Activated T-helper 17 cell treated with anti-CD3 and anti-CD28 coated beads, Interleukin-2, amount 50 U/mL, for 72 hours (primary cell): ENCODE measurements around the gene MTX2. TPM values are rescaled to one million over a fixed set of nuclear protein-coding genes. Genes with fewer than 3 reads are reported as not detected.

Experiments used
- ATAC-seq: fragments of 150-1000 bp; cut with Tn5 transposase; replicated peaks from 2 replicates; pipeline ENCODE4 v1.10.0; 2021; ENCODE audit warnings: mild to moderate bottlenecking, moderate library complexity
- H3K27ac Mint-ChIP-seq: one replicate; pipeline ENCODE4 v1.8.0; 2022; ENCODE audit warnings: mixed read lengths
- H3K27me3 Mint-ChIP-seq: one replicate; pipeline ENCODE4 v1.8.0; 2022; ENCODE audit warnings: mixed read lengths
- H3K36me3 Mint-ChIP-seq: one replicate; pipeline ENCODE4 v1.8.0; 2022; ENCODE audit warnings: low read depth, mild to moderate bottlenecking, mixed read lengths
- H3K4me1 Mint-ChIP-seq: one replicate; pipeline ENCODE4 v1.8.0; 2022; ENCODE audit warnings: mixed read lengths
- H3K4me3 Mint-ChIP-seq: one replicate; pipeline ENCODE4 v1.8.0; 2022; ENCODE audit warnings: mild to moderate bottlenecking, mixed read lengths
- H3K9me3 Mint-ChIP-seq: one replicate; pipeline ENCODE4 v1.8.0; 2022; ENCODE audit warnings: mixed read lengths
- total RNA-seq, 2 donors: library from RNA; stranded (reverse); gene quantifications; one replicate each; pipeline ENCODE4 v1.2.3, GENCODE V29; 2022

MTX2 gene
- total RNA-seq, 2 donors from 2014 or later = 21.4 to 22.0 TPM

DNA sequence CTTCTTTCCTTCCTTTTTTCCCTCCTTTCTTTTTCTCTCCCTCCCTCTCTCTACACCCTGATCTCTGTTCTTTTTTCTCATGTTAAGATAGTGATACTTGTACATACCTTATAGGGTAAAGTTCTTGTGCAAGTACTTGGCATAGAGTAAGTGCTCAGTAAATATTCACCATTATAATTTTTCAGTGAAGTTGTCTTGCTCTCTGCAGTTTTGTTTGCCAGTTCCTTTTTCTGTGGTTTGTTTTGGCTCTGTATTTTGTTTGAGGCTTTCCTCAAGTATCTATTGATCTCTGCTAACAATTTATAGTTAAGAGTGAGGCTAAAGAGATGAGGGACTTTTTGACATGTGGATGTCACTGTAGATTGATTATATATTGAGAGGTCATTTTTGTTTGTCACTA is 48.0 kb downstream of the MTX2 start:
- H3K27me3 Mint-ChIP-seq = no peaks in the 10 kb centered on the region
- H3K9me3 Mint-ChIP-seq = no peaks in the 10 kb centered on the region
- no peaks in the 10 kb centered on the region for H3K4me1 Mint-ChIP-seq
- no peak overlapping the region for H3K27ac Mint-ChIP-seq
- H3K36me3 Mint-ChIP-seq = peaks cover 19% of the 10 kb centered on the region
- H3K4me3 Mint-ChIP-seq = no peak overlapping the region
- no peak for ATAC-seq

DNA sequence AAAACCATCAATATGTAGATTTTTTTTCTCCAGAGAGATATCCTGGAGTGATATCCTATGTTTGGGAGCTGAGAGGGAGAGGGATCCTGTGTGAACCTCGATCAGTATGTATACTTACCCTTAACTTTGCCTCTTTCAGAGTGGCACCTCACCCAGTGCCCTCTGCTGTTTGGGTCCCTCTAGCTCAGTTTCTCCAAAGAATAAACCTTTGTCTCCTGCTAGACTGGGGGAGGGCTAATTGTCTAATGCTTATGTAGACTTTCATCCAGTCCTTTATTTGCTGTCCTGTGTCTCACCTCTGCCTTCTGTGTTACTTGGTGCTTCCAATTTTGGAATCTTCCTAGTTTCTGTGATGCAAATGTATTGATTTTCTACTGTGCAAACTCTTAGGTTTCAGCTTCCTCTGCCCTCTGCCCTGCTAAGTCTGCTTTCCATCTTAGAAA is 48.4 kb downstream of the MTX2 start:
- H3K36me3 Mint-ChIP-seq = peaks cover 19% of the 10 kb centered on the region
- H3K4me3 Mint-ChIP-seq = no peak overlapping the region
- no peak overlapping the region for H3K27ac Mint-ChIP-seq
- no peaks in the 10 kb centered on the region for H3K9me3 Mint-ChIP-seq
- no peaks in the 10 kb centered on the region for H3K4me1 Mint-ChIP-seq
- ATAC-seq = no peak
- H3K27me3 Mint-ChIP-seq = no peaks in the 10 kb centered on the region

DNA sequence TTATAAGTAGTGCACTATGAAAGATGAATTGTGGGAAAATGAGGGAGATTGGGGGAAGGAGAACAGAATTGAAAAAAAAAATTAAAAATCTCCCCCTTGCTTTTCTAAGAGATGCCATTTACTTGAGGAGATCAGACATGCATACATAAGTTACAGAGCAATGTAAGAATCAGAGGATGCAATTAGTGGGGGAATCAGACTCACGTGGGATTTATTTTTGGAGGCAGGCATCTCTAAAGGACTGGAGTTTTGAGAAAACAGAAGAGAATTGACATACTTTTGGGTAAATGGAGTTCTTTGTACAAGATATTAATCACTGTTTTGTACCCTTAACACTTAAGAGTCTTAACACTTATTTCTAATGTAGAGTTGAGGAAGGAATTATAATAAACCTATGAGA is 52.7 kb downstream of the MTX2 start:
- no peaks in the 10 kb centered on the region for H3K4me1 Mint-ChIP-seq
- H3K36me3 Mint-ChIP-seq = peaks cover 10% of the 10 kb centered on the region
- no peak overlapping the region for H3K27ac Mint-ChIP-seq
- H3K4me3 Mint-ChIP-seq = no peak overlapping the region
- no peaks in the 10 kb centered on the region for H3K9me3 Mint-ChIP-seq
- no peaks in the 10 kb centered on the region for H3K27me3 Mint-ChIP-seq
- ATAC-seq = no peak

DNA sequence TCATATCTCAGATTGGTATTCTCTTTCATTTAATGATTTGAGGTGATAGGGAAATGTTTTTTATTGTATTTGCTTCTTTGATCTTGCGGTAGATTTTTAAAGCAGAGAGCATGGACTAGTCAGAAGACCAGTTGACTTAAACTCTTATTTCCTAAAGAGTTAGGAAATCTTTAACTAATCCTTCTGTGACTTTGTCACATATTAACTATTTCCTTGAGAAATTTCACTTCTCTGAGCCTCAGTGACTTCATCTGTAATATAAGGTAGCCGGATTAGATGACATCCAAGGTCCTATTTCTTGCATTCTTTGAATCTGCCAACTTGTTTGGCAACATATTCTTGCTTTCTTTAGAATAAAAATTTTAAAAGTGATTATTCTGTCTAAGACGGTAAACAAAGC is 55.6 kb downstream of the MTX2 start:
- H3K9me3 Mint-ChIP-seq = no peaks in the 10 kb centered on the region
- no peak overlapping the region for H3K27ac Mint-ChIP-seq
- ATAC-seq = no peak
- peaks cover 22% of the 10 kb centered on the region for H3K36me3 Mint-ChIP-seq
- no peak overlapping the region for H3K4me3 Mint-ChIP-seq
- H3K27me3 Mint-ChIP-seq = no peaks in the 10 kb centered on the region
- no peaks in the 10 kb centered on the region for H3K4me1 Mint-ChIP-seq

DNA sequence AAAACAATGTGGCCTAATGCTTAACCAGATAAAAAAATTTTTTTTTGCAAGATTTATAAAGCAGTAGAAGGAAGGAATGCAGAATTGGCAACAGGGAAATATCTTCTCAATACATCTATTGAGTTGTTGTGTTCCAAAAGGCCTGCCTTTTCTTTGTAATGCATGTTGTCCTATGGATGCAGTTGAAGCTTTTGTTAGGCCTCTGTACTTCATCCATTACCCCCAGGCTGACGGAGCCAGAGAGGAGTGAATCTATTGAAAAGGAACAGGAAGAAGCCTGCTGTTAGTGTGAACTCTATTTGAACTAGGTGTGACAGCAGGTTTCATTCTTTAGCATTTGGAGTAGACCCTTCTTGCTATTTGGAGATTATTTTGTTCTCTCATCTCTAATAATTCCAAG is 56.5 kb downstream of the MTX2 start:
- H3K27me3 Mint-ChIP-seq = no peaks in the 10 kb centered on the region
- ATAC-seq = no peak

DNA sequence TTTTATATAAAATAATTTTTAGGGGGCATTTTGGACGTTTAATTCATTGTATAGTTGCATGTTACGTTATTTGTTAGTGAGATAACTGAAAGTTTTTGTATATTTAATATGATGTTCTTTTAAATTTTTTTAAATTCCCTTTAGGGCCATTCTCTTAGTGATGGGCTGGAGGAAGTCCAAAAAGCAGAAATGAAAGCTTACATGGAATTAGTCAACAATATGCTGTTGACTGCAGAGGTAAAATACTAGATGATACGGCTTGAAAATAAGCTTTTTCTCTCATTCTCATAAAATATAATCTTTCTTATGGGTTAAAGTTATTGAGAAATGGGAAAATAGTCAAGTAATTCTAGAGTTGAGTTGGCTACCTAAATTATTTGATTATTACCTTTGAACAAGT is 58.9 kb downstream of the MTX2 start:
- Mint-ChIP-seq H3K9me3 (no peaks in the 10 kb centered on the region), H3K36me3 (peaks cover 37% of the 10 kb centered on the region), H3K27ac (no peak overlapping the region), H3K4me3 (no peak overlapping the region), H3K27me3 (no peaks in the 10 kb centered on the region), H3K4me1 (no peaks in the 10 kb centered on the region)
- ATAC-seq = no peak

More for the DNA sequence above, 56.5 kb downstream of the MTX2 start:
- H3K4me3 Mint-ChIP-seq = no peak overlapping the region
- no peaks in the 10 kb centered on the region for H3K9me3 Mint-ChIP-seq
- no peaks in the 10 kb centered on the region for H3K4me1 Mint-ChIP-seq
- H3K27ac Mint-ChIP-seq = no peak overlapping the region
- peaks cover 24% of the 10 kb centered on the region for H3K36me3 Mint-ChIP-seq

DNA sequence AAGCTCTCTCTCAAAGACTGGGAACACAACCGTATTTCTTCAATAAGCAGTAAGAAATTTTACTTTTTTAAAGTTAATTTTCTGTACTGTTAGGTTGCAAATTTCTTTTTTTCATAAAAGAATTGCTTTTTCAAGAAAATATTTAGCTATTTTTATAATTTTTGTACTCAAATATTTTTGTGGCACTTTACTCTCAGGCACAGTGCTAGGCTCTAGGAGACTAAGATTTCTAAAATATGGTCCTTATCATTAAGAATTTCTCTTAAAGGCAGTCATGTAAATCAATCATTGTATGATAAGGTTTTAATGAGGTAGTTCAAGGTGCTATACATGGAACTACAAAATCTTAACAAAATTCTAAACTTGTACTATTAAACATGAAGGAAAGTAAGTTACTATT is 61.4 kb downstream of the MTX2 start:
- no peak for ATAC-seq
- H3K4me3 Mint-ChIP-seq = no peak overlapping the region
- H3K27me3 Mint-ChIP-seq = no peaks in the 10 kb centered on the region
- no peaks in the 10 kb centered on the region for H3K4me1 Mint-ChIP-seq
- no peaks in the 10 kb centered on the region for H3K9me3 Mint-ChIP-seq
- H3K27ac Mint-ChIP-seq = no peak overlapping the region
- peaks cover 37% of the 10 kb centered on the region for H3K36me3 Mint-ChIP-seq

DNA sequence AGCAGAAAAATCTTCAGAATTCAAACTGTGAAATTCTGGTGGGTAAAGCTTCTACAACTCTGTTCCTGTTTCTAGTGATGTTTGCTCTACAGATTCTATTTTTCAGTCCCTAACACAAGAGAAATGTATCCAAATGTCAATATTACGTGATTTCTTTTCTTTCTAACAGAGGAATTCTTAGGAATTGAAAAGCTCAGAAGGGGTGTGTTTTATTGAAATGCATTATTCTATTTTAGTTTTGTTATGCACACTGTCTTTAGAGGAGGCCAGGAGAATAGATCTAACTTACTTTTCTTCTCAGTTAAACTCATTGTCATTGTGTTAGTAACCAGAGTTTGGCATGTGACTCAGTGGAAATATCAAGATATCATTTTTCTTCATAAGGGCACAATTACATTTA is 62.4 kb downstream of the MTX2 start:
- no peaks in the 10 kb centered on the region for H3K4me1 Mint-ChIP-seq
- no peaks in the 10 kb centered on the region for H3K9me3 Mint-ChIP-seq
- ATAC-seq = no peak
- H3K27me3 Mint-ChIP-seq = no peaks in the 10 kb centered on the region
- peaks cover 37% of the 10 kb centered on the region for H3K36me3 Mint-ChIP-seq
- no peak overlapping the region for H3K4me3 Mint-ChIP-seq
- no peak overlapping the region for H3K27ac Mint-ChIP-seq

DNA sequence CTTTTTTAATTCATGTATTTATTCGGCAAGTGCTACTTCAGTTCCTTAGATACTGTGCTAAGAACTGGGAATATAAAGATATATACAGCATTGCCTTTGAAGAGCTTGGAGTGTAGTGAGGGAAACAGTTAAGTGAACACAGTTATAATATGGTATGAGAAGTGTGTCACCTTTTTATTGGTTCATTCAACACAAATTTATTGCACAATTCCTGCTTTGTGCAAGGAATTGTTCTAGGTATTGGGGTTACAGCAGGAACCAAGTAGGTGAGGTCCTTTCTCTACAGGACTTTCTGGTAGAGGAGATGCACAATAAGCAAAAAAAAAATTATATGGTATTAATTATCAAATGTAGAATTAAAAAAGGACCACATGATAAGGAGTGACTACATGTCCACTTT is 65.5 kb downstream of the MTX2 start:
- Mint-ChIP-seq H3K9me3 (no peaks in the 10 kb centered on the region), H3K4me1 (no peaks in the 10 kb centered on the region), H3K36me3 (peaks cover 45% of the 10 kb centered on the region), H3K27me3 (no peaks in the 10 kb centered on the region), H3K27ac (no peak overlapping the region), H3K4me3 (no peak overlapping the region)
- no peak for ATAC-seq

DNA sequence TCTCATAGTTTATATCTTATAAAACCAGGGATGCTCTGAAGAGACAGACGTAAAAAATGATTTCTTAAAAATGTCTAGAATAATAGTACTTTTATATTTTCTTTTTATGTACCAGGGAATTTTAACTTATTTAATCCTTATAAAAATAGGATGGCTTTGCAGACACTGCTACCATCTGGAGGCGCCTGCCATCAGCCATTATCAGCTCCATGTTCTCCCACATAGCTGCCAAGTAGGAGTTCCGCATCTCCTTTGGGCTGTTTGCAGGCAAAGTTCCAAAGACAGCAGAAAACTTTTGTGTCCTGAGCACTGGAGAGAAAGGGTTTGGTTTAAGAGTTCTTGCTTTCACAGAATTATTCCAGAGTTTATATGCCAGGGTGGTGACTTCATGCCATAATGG is 69.2 kb downstream of the MTX2 start:
- no peak overlapping the region for H3K27ac Mint-ChIP-seq
- no peaks in the 10 kb centered on the region for H3K27me3 Mint-ChIP-seq
- ATAC-seq = no peak
- H3K9me3 Mint-ChIP-seq = no peaks in the 10 kb centered on the region
- H3K4me3 Mint-ChIP-seq = no peak overlapping the region
- H3K36me3 Mint-ChIP-seq = peaks cover 22% of the 10 kb centered on the region
- no peaks in the 10 kb centered on the region for H3K4me1 Mint-ChIP-seq

DNA sequence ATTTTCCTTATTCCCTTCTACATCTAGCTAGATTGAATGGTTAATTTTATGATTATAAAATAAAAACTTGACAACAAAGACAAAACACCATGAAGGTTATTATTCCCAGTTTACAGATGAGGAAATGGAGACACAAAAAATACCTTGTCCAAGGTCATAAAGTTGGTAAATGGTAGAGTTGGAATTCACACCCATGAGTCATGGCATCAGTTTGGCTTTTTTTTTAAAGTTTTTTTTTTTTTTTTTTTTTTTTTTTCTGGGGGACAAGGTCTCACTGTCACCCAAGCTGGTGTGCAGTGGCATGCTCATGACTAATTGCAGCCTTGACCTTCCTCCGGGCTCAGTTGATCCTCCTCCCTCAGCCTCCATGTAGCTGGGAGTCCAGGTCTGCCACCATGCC is 70.0 kb downstream of the MTX2 start:
- no peak overlapping the region for H3K4me3 Mint-ChIP-seq
- H3K27me3 Mint-ChIP-seq = no peaks in the 10 kb centered on the region
- no peak overlapping the region for H3K27ac Mint-ChIP-seq
- no peaks in the 10 kb centered on the region for H3K4me1 Mint-ChIP-seq
- ATAC-seq = no peak
- peaks cover 22% of the 10 kb centered on the region for H3K36me3 Mint-ChIP-seq
- H3K9me3 Mint-ChIP-seq = no peaks in the 10 kb centered on the region

DNA sequence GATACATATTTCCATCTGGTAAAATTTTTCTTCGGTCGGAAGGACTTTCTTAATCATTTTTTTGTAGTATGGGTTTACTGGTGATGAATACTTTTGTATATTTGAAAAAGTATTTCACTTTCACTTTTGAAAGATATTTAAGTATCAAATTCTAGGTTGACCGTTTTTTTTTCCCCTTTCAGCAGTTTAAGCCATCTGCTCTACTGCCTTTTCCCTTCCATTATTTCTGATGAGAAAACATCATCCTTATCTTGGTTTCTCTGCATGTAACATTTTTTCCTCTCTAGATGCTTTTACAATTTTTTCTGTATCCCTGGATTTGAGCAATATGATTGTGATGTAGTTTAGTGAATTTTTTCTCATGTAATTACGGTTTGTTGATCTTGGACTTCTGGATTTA is 87.0 kb downstream of the MTX2 start:
- no peak for ATAC-seq
- Mint-ChIP-seq H3K4me3 (no peak overlapping the region), H3K4me1 (no peaks in the 10 kb centered on the region), H3K9me3 (no peaks in the 10 kb centered on the region), H3K36me3 (no peaks in the 10 kb centered on the region), H3K27me3 (peaks cover 3% of the 10 kb centered on the region), H3K27ac (no peak overlapping the region)

DNA sequence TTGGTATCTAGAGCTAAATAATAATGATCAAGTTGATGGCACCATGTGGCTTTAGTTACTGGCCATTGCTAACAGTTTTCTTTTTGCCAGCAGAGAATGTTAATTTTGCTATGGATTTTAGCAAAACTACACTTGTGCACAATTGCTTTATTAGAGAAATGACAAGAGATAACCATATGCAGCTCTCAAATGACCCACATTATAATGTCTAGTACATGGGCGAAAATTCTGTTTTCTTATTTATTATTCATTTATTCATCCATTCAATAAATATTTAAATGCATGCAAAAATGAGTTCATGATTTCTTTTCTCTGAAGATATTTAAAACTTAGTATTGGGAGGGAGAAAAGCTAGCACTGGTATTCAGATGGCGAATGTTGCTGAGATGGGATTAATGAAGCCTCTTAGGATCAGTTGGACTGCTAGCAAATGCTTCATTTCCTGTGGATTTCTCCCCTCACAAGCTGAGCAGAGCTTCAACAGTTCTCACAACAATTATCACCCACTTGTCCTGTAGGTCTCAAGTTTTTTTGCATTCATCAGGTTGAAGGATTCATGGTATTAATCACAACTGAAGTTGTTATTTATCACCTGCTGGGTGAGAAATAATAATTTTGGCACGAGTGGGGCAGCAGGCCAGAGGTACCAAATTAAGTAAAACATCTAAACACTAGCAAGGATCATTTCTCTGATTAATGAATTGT is 95.2 kb downstream of the MTX2 start:
- H3K4me1 Mint-ChIP-seq = no peaks in the 10 kb centered on the region
- H3K27me3 Mint-ChIP-seq = peaks cover 4% of the 10 kb centered on the region
- no peak overlapping the region for H3K4me3 Mint-ChIP-seq
- no peaks in the 10 kb centered on the region for H3K36me3 Mint-ChIP-seq
- H3K9me3 Mint-ChIP-seq = no peaks in the 10 kb centered on the region
- H3K27ac Mint-ChIP-seq = no peak overlapping the region
- ATAC-seq = no peak

DNA sequence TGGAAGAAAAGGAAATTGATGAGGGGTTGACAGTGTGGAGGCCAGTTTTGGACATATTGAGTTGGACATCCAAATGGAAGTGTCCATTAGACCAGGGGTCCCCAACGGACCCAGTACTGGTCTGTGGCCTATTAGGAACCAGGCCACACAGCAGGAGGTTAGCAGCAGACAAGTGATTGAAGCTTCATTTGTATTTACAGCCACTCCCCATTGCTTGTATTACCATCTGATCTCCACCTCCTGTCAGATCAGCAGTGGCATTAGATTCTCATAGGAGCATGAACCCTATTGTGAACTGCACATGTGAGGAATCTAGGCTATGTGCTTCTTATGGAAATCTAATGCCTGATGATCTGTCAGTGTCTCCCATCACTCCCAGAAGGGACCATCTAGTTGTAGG is 99.1 kb downstream of the MTX2 start:
- Mint-ChIP-seq H3K4me1 (no peaks in the 10 kb centered on the region), H3K36me3 (no peaks in the 10 kb centered on the region), H3K4me3 (no peak overlapping the region), H3K9me3 (no peaks in the 10 kb centered on the region), H3K27ac (no peak overlapping the region), H3K27me3 (peaks cover 7% of the 10 kb centered on the region)
- ATAC-seq = no peak

DNA sequence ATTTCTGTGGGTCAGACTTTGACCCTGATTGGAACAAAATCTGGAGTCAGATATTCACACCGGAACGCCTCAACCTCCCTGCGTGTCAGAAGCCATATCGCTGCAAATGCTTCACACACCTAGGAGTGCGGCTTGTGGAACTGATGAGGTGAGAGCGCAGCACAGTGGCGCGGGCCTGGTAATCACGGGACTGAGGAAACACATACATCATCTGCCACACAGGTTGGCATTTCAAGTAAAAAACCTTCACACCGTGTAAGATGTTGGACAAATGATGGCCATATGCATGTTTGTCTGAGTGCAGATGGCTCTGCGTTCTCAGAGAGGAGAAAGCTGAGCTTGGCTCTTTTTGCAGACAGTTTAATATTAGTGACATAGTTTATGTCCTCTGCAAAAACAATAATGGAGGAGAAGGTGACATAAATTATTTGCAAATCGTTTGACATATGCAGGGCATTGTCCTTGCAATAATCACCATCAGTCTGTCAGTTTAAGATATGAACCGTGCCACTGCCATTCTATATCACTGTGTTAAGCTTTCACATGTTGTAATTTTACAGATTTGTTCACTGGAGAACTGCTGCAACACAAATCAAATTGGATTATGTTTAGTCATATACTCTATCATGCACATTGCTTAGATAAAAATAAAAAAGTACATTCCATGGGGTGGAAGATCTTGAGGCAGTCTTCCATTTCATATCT is 101.4 kb downstream of the MTX2 start:
- Mint-ChIP-seq H3K9me3 (no peaks in the 10 kb centered on the region), H3K4me3 (no peak overlapping the region), H3K4me1 (no peaks in the 10 kb centered on the region), H3K36me3 (no peaks in the 10 kb centered on the region), H3K27ac (no peak overlapping the region), H3K27me3 (peaks cover 14% of the 10 kb centered on the region)
- ATAC-seq = no peak
